ENCODE results near the gene MRGPRX2.

MRGPRX2 gene

GRCh38 chr11:19087658-19088057 lies 27.1 kb upstream of the MRGPRX2 start:
- no peak for TF ChIP-seq FOXP2 (optimal IDR thresholded peaks at IDR 0.05; ENCODE audit: borderline replicate concordance, extremely low read depth, extremely low read length, insufficient read depth)
- TF ChIP-seq SIN3A (IDR thresholded peaks at IDR 0.05; ENCODE audit: borderline replicate concordance, insufficient read depth, low read length): no peak
- TF ChIP-seq POLR2AphosphoS5 (IDR thresholded peaks at IDR 0.05; ENCODE audit: low read depth, low read length): no peak
- no peak for TF ChIP-seq TAF1 (IDR thresholded peaks at IDR 0.05; ENCODE audit: borderline replicate concordance, insufficient read depth, low read length)
- TF ChIP-seq REST (IDR thresholded peaks at IDR 0.05; ENCODE audit: insufficient read depth in 1 of 2, low read depth in 2 of 2, low read length in 2 of 2): no peak

DNA sequence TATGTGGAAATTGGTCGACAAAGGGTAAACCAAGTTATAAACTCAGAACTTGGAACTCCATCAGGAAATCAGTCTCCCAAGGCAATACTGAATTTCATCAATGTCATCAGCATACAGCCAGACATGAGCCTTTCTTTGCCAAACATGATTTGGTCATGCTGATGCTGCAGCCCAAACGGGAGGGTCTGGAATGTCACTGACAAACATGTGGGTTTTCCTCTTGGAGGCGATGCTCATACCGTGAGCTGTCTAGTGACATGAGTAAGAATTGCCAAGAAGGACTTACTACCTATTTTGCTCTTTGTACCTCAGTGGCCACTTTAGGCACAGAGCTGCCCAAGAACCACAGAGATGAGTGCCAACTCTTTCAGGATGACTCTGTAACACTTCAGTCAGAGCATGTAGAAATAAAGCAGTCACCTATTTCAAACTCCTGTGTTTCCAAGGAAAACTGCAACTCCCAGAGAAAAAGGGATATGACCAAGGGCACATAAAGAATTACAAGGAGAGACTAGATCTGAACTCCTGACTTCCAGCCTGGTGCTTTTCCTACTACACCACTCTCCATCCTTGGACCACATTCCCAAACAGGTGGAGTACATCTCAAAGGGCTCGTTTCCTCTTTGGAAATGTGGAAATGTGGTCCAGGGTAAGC lies 24.3 kb upstream of the MRGPRX2 start:
- no peak for TF ChIP-seq TAF1 (IDR thresholded peaks at IDR 0.05; ENCODE audit: borderline replicate concordance, insufficient read depth, low read length)
- TF ChIP-seq REST (IDR thresholded peaks at IDR 0.05; ENCODE audit: insufficient read depth in 1 of 2, low read depth in 2 of 2, low read length in 2 of 2): no peak
- no peak for TF ChIP-seq FOXP2 (optimal IDR thresholded peaks at IDR 0.05; ENCODE audit: borderline replicate concordance, extremely low read depth, extremely low read length, insufficient read depth)
- TF ChIP-seq POLR2AphosphoS5 (IDR thresholded peaks at IDR 0.05; ENCODE audit: low read depth, low read length): no peak
- TF ChIP-seq SIN3A (IDR thresholded peaks at IDR 0.05; ENCODE audit: borderline replicate concordance, insufficient read depth, low read length): no peak

- TF ChIP-seq FOXP2 (optimal IDR thresholded peaks at IDR 0.05; ENCODE audit: borderline replicate concordance, extremely low read depth, extremely low read length, insufficient read depth) (no peak), POLR2AphosphoS5 (IDR thresholded peaks at IDR 0.05; ENCODE audit: low read depth, low read length) (no peak), REST (IDR thresholded peaks at IDR 0.05; ENCODE audit: insufficient read depth in 1 of 2, low read depth in 2 of 2, low read length in 2 of 2) (no peak), SIN3A (IDR thresholded peaks at IDR 0.05; ENCODE audit: borderline replicate concordance, insufficient read depth, low read length) (no peak), TAF1 (IDR thresholded peaks at IDR 0.05; ENCODE audit: borderline replicate concordance, insufficient read depth, low read length) (no peak)
Measured at GRCh38 chr11:19083166-19083565, 22.6 kb upstream of the MRGPRX2 start.

- TF ChIP-seq TAF1 (IDR thresholded peaks at IDR 0.05; ENCODE audit: borderline replicate concordance, insufficient read depth, low read length) (no peak), FOXP2 (optimal IDR thresholded peaks at IDR 0.05; ENCODE audit: borderline replicate concordance, extremely low read depth, extremely low read length, insufficient read depth) (no peak), REST (IDR thresholded peaks at IDR 0.05; ENCODE audit: insufficient read depth in 1 of 2, low read depth in 2 of 2, low read length in 2 of 2) (no peak), SIN3A (IDR thresholded peaks at IDR 0.05; ENCODE audit: borderline replicate concordance, insufficient read depth, low read length) (no peak), POLR2AphosphoS5 (IDR thresholded peaks at IDR 0.05; ENCODE audit: low read depth, low read length) (no peak)
Measured at GRCh38 chr11:19080579-19080993, 20.1 kb upstream of the MRGPRX2 start.

Measured in PFSK-1 (cell line).